Keratinocyte (primary cell): ENCODE measurements around the gene TAX1BP3. TPM values are rescaled to one million over a fixed set of nuclear protein-coding genes. Genes with fewer than 3 reads are reported as not detected.
A peak's percentile ranks its signal among the peaks of the same experiment; 100 is the strongest.

Experiments used
- DNase-seq: peaks from one replicate; pipeline ENCODE4 v3.0.0-alpha.2; 2011; ENCODE audit warnings: low read depth, missing footprints, low spot score
- FAIRE-seq: peaks from 2 replicates; lab custom pipeline; 2011; peaks lifted over from hg19 to GRCh38; lab: Jason Lieb, UNC
- H2AFZ ChIP-seq: 2 replicates; pipeline ENCODE4 v1.6.0; 2012; ENCODE audit warnings: low read length, control low read depth, inconsistent platforms; ENCODE audit not compliant: control insufficient read depth
- H3K27ac ChIP-seq: 2 replicates; pipeline ENCODE4 v1.5.1; 2011; ENCODE audit warnings: low read length; ENCODE audit not compliant: control insufficient read depth, insufficient read depth
- H3K27me3 ChIP-seq: 3 replicates; pipeline ENCODE4 v1.6.0; 2011; ENCODE audit warnings: low read length; ENCODE audit not compliant: control insufficient read depth, insufficient read depth; ENCODE audit errors: extremely low read depth
- H3K36me3 ChIP-seq, 2 experiments: 2 replicates in 1 of 2; 3 replicates in 1 of 2; pipeline ENCODE4 v1.5.1; 2011; ENCODE audit warnings: low read length in 2 of 2, mild to moderate bottlenecking in 1 of 2; ENCODE audit not compliant: control insufficient read depth in 2 of 2, insufficient read depth in 2 of 2; ENCODE audit errors: extremely low read depth in 1 of 2
- H3K4me1 ChIP-seq: 3 replicates; pipeline ENCODE4 v1.5.1; 2011; ENCODE audit warnings: low read length; ENCODE audit not compliant: control insufficient read depth, insufficient read depth; ENCODE audit errors: extremely low read depth
- H3K4me2 ChIP-seq: 3 replicates; pipeline ENCODE4 v1.6.0; 2011; ENCODE audit warnings: low read depth, low read length; ENCODE audit not compliant: control insufficient read depth, insufficient read depth; ENCODE audit errors: extremely low read depth
- H3K4me3 ChIP-seq, 3 experiments: fragments of 200-600 bp in 1 of 3; sonication (generic) in 1 of 3; 2 replicates in 2 of 3; 3 replicates in 1 of 3; pipeline ENCODE4 v1.5.1; 2011 to 2016; ENCODE audit warnings: low read length in 3 of 3, mild to moderate bottlenecking in 3 of 3, control low read depth in 2 of 3, inconsistent platforms in 1 of 3, low read depth in 1 of 3, mixed read lengths in 1 of 3, mixed run types in 1 of 3, moderate library complexity in 1 of 3; ENCODE audit not compliant: control insufficient read depth in 2 of 3, insufficient read depth in 2 of 3; ENCODE audit errors: extremely low read depth in 1 of 3
- H3K79me2 ChIP-seq: 2 replicates; pipeline ENCODE4 v1.6.0; 2012; ENCODE audit warnings: low read length; ENCODE audit not compliant: control insufficient read depth, insufficient read depth
- H3K9ac ChIP-seq: 3 replicates; pipeline ENCODE4 v1.6.0; 2011; ENCODE audit warnings: low read length; ENCODE audit not compliant: control insufficient read depth, insufficient read depth; ENCODE audit errors: extremely low read depth
- H3K9me1 ChIP-seq: 3 replicates; pipeline ENCODE4 v1.6.0; 2011; ENCODE audit warnings: low read length; ENCODE audit not compliant: control insufficient read depth, insufficient read depth; ENCODE audit errors: extremely low read depth
- H3K9me3 ChIP-seq: 2 replicates; pipeline ENCODE4 v1.5.1; 2012; ENCODE audit warnings: low read depth, low read length; ENCODE audit not compliant: control insufficient read depth
- H4K20me1 ChIP-seq: 3 replicates; pipeline ENCODE4 v1.6.0; 2011; ENCODE audit warnings: low read length; ENCODE audit not compliant: control insufficient read depth, insufficient read depth; ENCODE audit errors: extremely low read depth
- CTCF ChIP-seq, 3 experiments: IDR thresholded peaks in 1 of 3; conservative IDR thresholded peaks in 1 of 3; optimal IDR thresholded peaks in 1 of 3; 2 replicates in 2 of 3; 3 replicates in 1 of 3; pipeline versions ENCODE3 to v1.5.1; 2011; ENCODE audit warnings: low read length in 3 of 3, mild to moderate bottlenecking in 3 of 3, moderate library complexity in 2 of 3, control low read depth in 1 of 3, inconsistent platforms in 1 of 3; ENCODE audit not compliant: insufficient read depth in 2 of 3; ENCODE audit errors: extremely low read depth in 1 of 3
- EZH2 ChIP-seq: IDR thresholded peaks from one replicate; pipeline ENCODE4 v1.6.1; 2012; ENCODE audit warnings: inconsistent platforms, mild to moderate bottlenecking, low read length, moderate library complexity
- dilution Hi-C: fragments of 300-500 bp; cut with MboI; formaldehyde crosslinking; loops from one replicate; pipeline ENCODE4 v1.7.0; 2020; ENCODE audit warnings: low sequenced_read_pairs; ENCODE audit not compliant: extremely low pct_ligation_motif_present
- polyA plus RNA-seq, 5 experiments: library from polyadenylated mRNA; depleted of rRNA in 3 of 5; stranded (reverse) in 3 of 5; stranded (forward) in 1 of 5; unstranded in 1 of 5; fragments of >200 nt; gene quantifications; 1 replicate in 1 of 5; 2 replicates in 3 of 5; 3 replicates in 1 of 5; pipeline versions ENCODE4 v1.2.1 to v1.2.3, GENCODE V29; 2011 to 2012; ENCODE audit warnings: missing spikeins in 2 of 5, low read depth in 1 of 5, low replicate concordance in 1 of 5

TAX1BP3 gene
- polyA plus RNA-seq, 1 donor (not counting 4 experiments of a cell fraction or from before 2014, with no cell fraction given), result 126 TPM

GRCh38 chr17:3659541-3660111, 8.8 kb downstream of the TAX1BP3 start:
- peak overlapping the region; percentile 32 for H3K4me2 ChIP-seq
- H3K4me1 ChIP-seq, result peaks cover 17% of the 10 kb centered on the region
- no peak overlapping the region for H3K9ac ChIP-seq
- TF ChIP-seq EZH2, result no peak
- TF ChIP-seq CTCF (optimal IDR thresholded peaks at IDR 0.05 in 1 of 3, IDR thresholded peaks at IDR 0.05 in 1 of 3, conservative IDR thresholded peaks at IDR 0.05 in 1 of 3; ENCODE audit: extremely low read depth in 1 of 3, insufficient read depth in 2 of 3, low read length in 3 of 3), result peak in 2 of 3 experiments; percentile 7 to 15
- no peak overlapping the region for H2AFZ ChIP-seq
- H3K36me3 ChIP-seq, result peaks cover 15 to 21% of the 10 kb centered on the region in 2 experiments
- peaks cover 7% of the 10 kb centered on the region for H3K9me1 ChIP-seq
- H4K20me1 ChIP-seq, result peaks cover 4% of the 10 kb centered on the region
- no peak overlapping the region for H3K4me3 ChIP-seq
- H3K27ac ChIP-seq, result peak overlapping the region; percentile 47
- dilution Hi-C loops, result no loop called here
- no peaks in the 10 kb centered on the region for H3K27me3 ChIP-seq
- no peaks in the 10 kb centered on the region for H3K9me3 ChIP-seq
- peaks cover 6% of the 10 kb centered on the region for H3K79me2 ChIP-seq
- FAIRE-seq (peak; percentile 93), DNase-seq (no peak)

- H3K27me3 ChIP-seq, result no peaks in the 10 kb centered on the region
- no peak overlapping the region for H2AFZ ChIP-seq
- no peak overlapping the region for H3K27ac ChIP-seq
- dilution Hi-C loops, result no loop called here
- H3K36me3 ChIP-seq, result peaks cover 8 to 18% of the 10 kb centered on the region in 2 experiments
- TF ChIP-seq CTCF (optimal IDR thresholded peaks at IDR 0.05 in 1 of 3, IDR thresholded peaks at IDR 0.05 in 1 of 3, conservative IDR thresholded peaks at IDR 0.05 in 1 of 3; ENCODE audit: extremely low read depth in 1 of 3, insufficient read depth in 2 of 3, low read length in 3 of 3) (no peak), EZH2 (no peak)
- no peaks in the 10 kb centered on the region for H3K79me2 ChIP-seq
- no peak overlapping the region for H3K4me2 ChIP-seq
- no peaks in the 10 kb centered on the region for H4K20me1 ChIP-seq
- FAIRE-seq (no peak), DNase-seq (no peak)
- no peak overlapping the region for H3K4me3 ChIP-seq
- H3K9me1 ChIP-seq, result peaks cover 7% of the 10 kb centered on the region
- H3K9me3 ChIP-seq, result no peaks in the 10 kb centered on the region
- H3K4me1 ChIP-seq, result peaks cover 17% of the 10 kb centered on the region
- no peak overlapping the region for H3K9ac ChIP-seq
Measured at GRCh38 chr17:3658784-3659449, 9.5 kb downstream of the TAX1BP3 start.
